K562 (cell line): ENCODE results near the gene MYH15. TPM values are rescaled to one million over a fixed set of nuclear protein-coding genes. Genes with fewer than 3 reads are reported as not detected.

Experiments used
- ATAC-seq: fragments of 200-7000 bp; cut with Tn5 transposase; 3 replicates; pipeline ENCODE4 v1.9.1; 2020; ENCODE audit warnings: moderate library complexity
- BruUV-seq: library from RNA; stranded (reverse); fragments of 400-500 nt; replicated peaks from 2 replicates; lab custom pipeline; 2021; lab: Mats Ljungman, UMichigan
- CTCF ChIA-PET: fragments of 300-600 bp; formaldehyde crosslinking; extraction: SDS; loops from one replicate; lab custom pipeline; 2021; ENCODE audit warnings: low intra/inter-chr PET ratio; lab: Yijun Ruan, JAX
- POLR2A ChIA-PET: fragments of 300-600, 350-650 bp; sonication (Branson Sonifier 250); formaldehyde crosslinking; extraction: SDS; loops from one replicate; lab custom pipeline; 2021; ENCODE audit warnings: antibody characterized with exemption, inconsistent platforms; lab: Yijun Ruan, JAX
- DNase-seq, 4 experiments: peaks; one replicate each; pipeline versions ENCODE4 v3.0.0 to v3.0.0-alpha.2; 2011 to 2018; ENCODE audit warnings: low spot score in 3 of 4, mixed read lengths in 3 of 4; ENCODE audit errors: extremely low read depth in 1 of 4
- FAIRE-seq: peaks from 2 replicates; lab custom pipeline; 2011; peaks lifted over from hg19 to GRCh38; lab: Jason Lieb, UNC
- H2AFZ ChIP-seq: 2 replicates; pipeline ENCODE4 v1.6.0; 2011; ENCODE audit warnings: low read depth, low read length, control low read depth, inconsistent platforms
- H3K27ac ChIP-seq: fragments of 200-600 bp; 3 replicates; pipeline ENCODE4 v1.8.0; 2011; ENCODE audit warnings: low read depth, mild to moderate bottlenecking, control low read depth, inconsistent platforms, low read length, moderate library complexity, mixed read lengths; ENCODE audit errors: extremely low read depth
- H3K27me3 ChIP-seq, 2 experiments: fragments of 300-600 bp in 1 of 2; 2 replicates in 1 of 2; 3 replicates in 1 of 2; pipeline versions ENCODE4 v1.6.0 to v1.8.0; 2011; ENCODE audit warnings: inconsistent platforms in 2 of 2, low read length in 2 of 2, mild to moderate bottlenecking in 1 of 2, mixed read lengths in 1 of 2, moderate library complexity in 1 of 2; ENCODE audit not compliant: control insufficient read depth in 2 of 2, insufficient read depth in 2 of 2
- H3K36me3 ChIP-seq: fragments of 300-600 bp; 3 replicates; pipeline ENCODE4 v1.8.0; 2011; ENCODE audit warnings: mild to moderate bottlenecking, low read length, inconsistent platforms; ENCODE audit not compliant: control insufficient read depth, insufficient read depth
- H3K4me1 ChIP-seq, 2 experiments: fragments of 200-600 bp in 1 of 2; replicated peaks in 1 of 2; 2 replicates in 1 of 2; 3 replicates in 1 of 2; pipeline versions ENCODE4 v1.5.1 to v1.8.0; 2011; ENCODE audit warnings: inconsistent platforms in 2 of 2, low read length in 2 of 2, mild to moderate bottlenecking in 1 of 2, mixed read lengths in 1 of 2, moderate library complexity in 1 of 2; ENCODE audit not compliant: control insufficient read depth in 2 of 2, insufficient read depth in 2 of 2
- H3K4me2 ChIP-seq: 2 replicates; pipeline ENCODE4 v1.6.1; 2011; ENCODE audit warnings: low read length, control low read depth, inconsistent platforms, mixed read lengths; ENCODE audit not compliant: insufficient read depth
- H3K4me3 ChIP-seq: fragments of 200-600 bp; sonication (generic), shearing (Covaris generic); 2 replicates; pipeline ENCODE4 v1.5.1; 2016; ENCODE audit warnings: control low read depth, inconsistent platforms
- H3K79me2 ChIP-seq: fragments of 200-600 bp; 3 replicates; pipeline ENCODE4 v1.8.0; 2011; ENCODE audit warnings: low read length, inconsistent platforms; ENCODE audit not compliant: control insufficient read depth, insufficient read depth
- H3K9ac ChIP-seq, 2 experiments: 2 replicates each; pipeline versions ENCODE4 v1.6.0 to v1.6.1; 2011; ENCODE audit warnings: low read depth in 2 of 2, low read length in 2 of 2, control low read depth in 1 of 2, inconsistent platforms in 1 of 2, mild to moderate bottlenecking in 1 of 2, mixed read lengths in 1 of 2; ENCODE audit not compliant: insufficient read depth in 1 of 2
- H3K9me1 ChIP-seq: one replicate; pipeline ENCODE4 v1.6.0; 2011; ENCODE audit warnings: inconsistent platforms, mild to moderate bottlenecking, low read length, moderate library complexity; ENCODE audit not compliant: control insufficient read depth, insufficient read depth
- H3K9me3 ChIP-seq: replicated peaks from 2 replicates; pipeline ENCODE4 v1.5.1; 2011; ENCODE audit warnings: low read depth, low read length, inconsistent platforms; ENCODE audit not compliant: control insufficient read depth, insufficient read depth
- H4K20me1 ChIP-seq: replicated peaks from 2 replicates; pipeline ENCODE4 v1.6.1; 2011; ENCODE audit warnings: low read length, inconsistent platforms, mixed read lengths; ENCODE audit not compliant: control insufficient read depth, insufficient read depth
- ARID3A ChIP-seq: IDR thresholded peaks from 2 replicates; pipeline ENCODE4 v1.6.1; 2012; ENCODE audit warnings: low read depth, low read length, improper control_type of control experiment, borderline replicate concordance
- CAMTA2 ChIP-seq: fragments of 250-450 bp; sonication (Bioruptor Pico); conservative IDR thresholded peaks from 2 replicates; pipeline ENCODE4 v1.5.1; 2022
- CTBP1 ChIP-seq: fragments of 450-650 bp; IDR thresholded peaks from 2 replicates; pipeline ENCODE4 v1.6.1; 2016; ENCODE audit warnings: borderline replicate concordance
- ELK3 ChIP-seq: fragments of 450-650 bp; formaldehyde crosslinking; IDR thresholded peaks from 2 replicates; pipeline ENCODE4 v1.4.0; 2020; ENCODE audit warnings: mild to moderate bottlenecking
- EP300 ChIP-seq: IDR thresholded peaks from 2 replicates; pipeline ENCODE4 v1.6.1; 2012; ENCODE audit warnings: low read length, improper control_type of control experiment
- MLLT1 ChIP-seq, 2 experiments: fragments of 450-650 bp; IDR thresholded peaks; 2 replicates each; pipeline ENCODE4 v1.6.1; 2016
- TCF15 ChIP-seq: fragments of 250-450 bp; sonication (Bioruptor Pico); IDR thresholded peaks from 2 replicates; pipeline ENCODE4 v1.8.0; 2022; ENCODE audit warnings: moderate library complexity, mild to moderate bottlenecking, inconsistent platforms
- ZBTB11 ChIP-seq, 3 experiments: fragments of 200-800 bp in 1 of 3; fragments of 250-450 bp in 1 of 3; fragments of 450-650 bp in 1 of 3; sonication (Bioruptor Pico) in 1 of 3; sonication (Bioruptor generic) in 1 of 3; formaldehyde crosslinking in 1 of 3; IDR thresholded peaks; 2 replicates each; pipeline versions ENCODE4 v1.6.1 to v1.8.0; 2016 to 2022; ENCODE audit warnings: mild to moderate bottlenecking in 2 of 3, missing genetic modification characterization in 2 of 3, missing compliant biosample characterization in 1 of 3, moderate library complexity in 1 of 3
- ZBTB7A ChIP-seq: IDR thresholded peaks from 2 replicates; pipeline ENCODE4 v1.6.1; 2011; ENCODE audit warnings: low read depth, mild to moderate bottlenecking, low read length, moderate library complexity, borderline replicate concordance; ENCODE audit not compliant: control insufficient read depth
- ZNF224 ChIP-seq: sonication (generic); formaldehyde crosslinking; IDR thresholded peaks from 2 replicates; pipeline ENCODE4 v1.8.0; 2022; ENCODE audit warnings: mild to moderate bottlenecking, missing genetic modification reagents
- ZNF253 ChIP-seq: fragments of 250-450 bp; sonication (Bioruptor Pico); conservative IDR thresholded peaks from 2 replicates; pipeline ENCODE4 v1.6.1; 2021; ENCODE audit warnings: mild to moderate bottlenecking
- ZNF561 ChIP-seq: fragments of 450-650 bp; formaldehyde crosslinking; conservative IDR thresholded peaks from 2 replicates; pipeline ENCODE4 v1.4.0; 2020; ENCODE audit warnings: mild to moderate bottlenecking, moderate library complexity
- ZNF583 ChIP-seq: fragments of 250-450 bp; sonication (Bioruptor Pico); IDR thresholded peaks from 2 replicates; pipeline ENCODE4 v1.4.0; 2020
- ZNF644 ChIP-seq: fragments of 200-800 bp; sonication (Bioruptor generic); IDR thresholded peaks from 2 replicates; pipeline ENCODE4 v1.6.1; 2016; ENCODE audit warnings: low read depth, missing genetic modification characterization, missing compliant biosample characterization
- ZNF707 ChIP-seq: fragments of 250-450 bp; sonication (Bioruptor Pico); conservative IDR thresholded peaks from 2 replicates; pipeline ENCODE4 v1.8.0; 2022; ENCODE audit warnings: inconsistent platforms, mild to moderate bottlenecking, moderate library complexity
- ZNF778 ChIP-seq: fragments of 450-650 bp; formaldehyde crosslinking; IDR thresholded peaks from 2 replicates; pipeline ENCODE4 v1.4.0; 2020; ENCODE audit warnings: mild to moderate bottlenecking, moderate library complexity
- in situ Hi-C: fragments of 300-500 bp; cut with MboI; formaldehyde crosslinking; loops from 4 replicates; pipeline ENCODE4 v1.15.0; 2018; ENCODE audit warnings: inconsistent platforms, mixed read lengths
- intact Hi-C: fragments of 100-400 bp; cut with micrococcal nuclease; formaldehyde crosslinking; loops from 2 replicates; pipeline ENCODE4 v1.14.2; 2022
- polyA plus RNA-seq, 8 experiments: library from polyadenylated mRNA; depleted of rRNA in 4 of 8; stranded (reverse) in 5 of 8; unstranded in 3 of 8; fragments of >200 nt; fragmentation: Nextera tagmentation in 2 of 8; fragmentation: Illumina TruSeq in 1 of 8; extraction: Ambion mirVana in 2 of 8; extraction: Trizol in 1 of 8; gene quantifications; 2 replicates each; pipeline versions ENCODE4 v1.2.1 to v1.2.3, GENCODE V29; 2011 to 2014; ENCODE audit warnings: inconsistent platforms in 1 of 8, missing spikeins in 1 of 8
- total RNA-seq, 7 experiments: library from RNA; depleted of rRNA in 6 of 7; stranded (reverse); fragments of >200 nt in 6 of 7; fragmentation: Illumina TruSeq in 2 of 7; extraction: Trizol in 2 of 7; gene quantifications; 2 replicates each; pipeline versions ENCODE4 v1.2.1 to v1.2.3, GENCODE V29; 2011 to 2021; ENCODE audit warnings: low replicate concordance in 1 of 7

The MYH15 gene
- total and polyA plus RNA-seq, 9 of the 15 experiments (the other 6 are each of a cell fraction or from before 2014, with no cell fraction given) = 0.03 to 0.29 (median 0.12) TPM

GRCh38 chr3:108383306-108383705 is 127.1 kb downstream of the MYH15 start:
- Histone ChIP-seq H4K20me1 (no peaks in the 10 kb centered on the region), H3K4me1 (peaks cover 0 to 3% of the 10 kb centered on the region in 2 experiments; a peak in 1 of 5 replicates), H3K9ac (no peak overlapping the region), H3K4me3 (no peak overlapping the region), H3K27ac (no peak overlapping the region), H3K79me2 (no peaks in the 10 kb centered on the region), H3K36me3 (no peaks in the 10 kb centered on the region), H3K9me1 (no peaks in the 10 kb centered on the region), H2AFZ (no peak overlapping the region), H3K27me3 (no peaks in the 10 kb centered on the region; a peak in 1 of 5 replicates), H3K4me2 (no peak overlapping the region), H3K9me3 (no peaks in the 10 kb centered on the region)
- in situ Hi-C loops (no loop called here), intact Hi-C loops (no loop called here)
- no TSS peak for BruUV-seq
- ChIA-PET POLR2A (no interaction called here), CTCF (no interaction called here)
- ATAC-seq (no peak), DNase-seq (no peak), FAIRE-seq (no peak)
- no peak for TF ChIP-seq CTBP1
- TF ChIP-seq TCF15 (CRISPR knock-in tag) = no peak
- no peak for TF ChIP-seq CAMTA2 (CRISPR knock-in tag)
- TF ChIP-seq ZNF778 (CRISPR knock-in tag) = no peak
- no peak for TF ChIP-seq ELK3
- TF ChIP-seq ZNF224 (CRISPR knock-in tag) = no peak
- TF ChIP-seq ZNF561 (CRISPR knock-in tag) = no peak
- TF ChIP-seq ZNF583 (CRISPR knock-in tag) = no peak
- TF ChIP-seq ZNF253 = no peak
- no peak for TF ChIP-seq ZBTB11 (CRISPR knock-in tag; IDR thresholded peaks at IDR 0.05)
- TF ChIP-seq ZBTB7A = no peak
- TF ChIP-seq ARID3A = no peak
- no peak for TF ChIP-seq ZNF707 (CRISPR knock-in tag)
- no peak for TF ChIP-seq MLLT1 (IDR thresholded peaks at IDR 0.05)
- no peak for TF ChIP-seq ZNF644 (tag)
- TF ChIP-seq EP300 = no peak
